Smooth muscle cell (in vitro differentiated cells): ENCODE results near the gene AP3D1. TPM values are rescaled to one million over a fixed set of nuclear protein-coding genes. Genes with fewer than 3 reads are reported as not detected.

Experiments used
- DNase-seq: peaks from one replicate; lab custom pipeline; 2025; ENCODE audit not compliant: unreplicated experiment; lab: John Stamatoyannopoulos, UW
- H2AFZ ChIP-seq: fragments of 200-600 bp; sonication (generic); 2 replicates; pipeline ENCODE4 v1.6.0; 2016; ENCODE audit warnings: antibody characterized with exemption, low read depth, mild to moderate bottlenecking
- H3F3A ChIP-seq: fragments of 200-600 bp; sonication (generic); 2 replicates; pipeline ENCODE4 v1.6.0; 2017; ENCODE audit warnings: antibody characterized with exemption, low read depth
- H3K27ac ChIP-seq: fragments of 200-600 bp; sonication (generic); 2 replicates; pipeline ENCODE4 v1.5.1; 2016; ENCODE audit warnings: low read depth, mild to moderate bottlenecking
- H3K27me3 ChIP-seq: fragments of 200-600 bp; sonication (generic); 2 replicates; pipeline ENCODE4 v1.6.1; 2016; ENCODE audit warnings: low read depth, mild to moderate bottlenecking
- H3K36me3 ChIP-seq: fragments of 200-600 bp; sonication (generic); 2 replicates; pipeline ENCODE4 v1.5.1; 2016; ENCODE audit warnings: low read depth
- H3K4me1 ChIP-seq: fragments of 200-600 bp; sonication (generic); 2 replicates; pipeline ENCODE4 v1.5.1; 2016; ENCODE audit warnings: low read depth
- H3K4me2 ChIP-seq: fragments of 200-600 bp; sonication (generic); 2 replicates; pipeline ENCODE4 v1.6.0; 2016; ENCODE audit warnings: mild to moderate bottlenecking
- H3K4me3 ChIP-seq: fragments of 200-600 bp; sonication (generic); 2 replicates; pipeline ENCODE4 v1.5.1; 2016; ENCODE audit warnings: mild to moderate bottlenecking
- H3K79me2 ChIP-seq: fragments of 200-600 bp; sonication (generic); 2 replicates; pipeline ENCODE4 v1.6.0; 2016; ENCODE audit warnings: low read depth, mild to moderate bottlenecking
- H3K9ac ChIP-seq: fragments of 200-600 bp; sonication (generic); 2 replicates; pipeline ENCODE4 v1.6.0; 2016; ENCODE audit warnings: low read depth
- H3K9me3 ChIP-seq: fragments of 200-600 bp; sonication (generic); replicated peaks from 2 replicates; pipeline ENCODE4 v1.5.1; 2016; ENCODE audit warnings: low read depth
- H4K20me1 ChIP-seq: fragments of 200-600 bp; sonication (generic); 2 replicates; pipeline ENCODE4 v1.6.0; 2016; ENCODE audit warnings: low read depth
- WGBS: methylation state at CpG from one replicate; pipeline ENCODE4 v1.1.7; 2016; ENCODE audit warnings: low lambda C conversion rate; 5-methylcytosine and 5-hydroxymethylcytosine counted together
- polyA plus RNA-seq: library from polyadenylated mRNA; unstranded; fragments of >200 nt; fragmentation: Nextera tagmentation; extraction: Ambion mirVana; gene quantifications from 2 replicates; pipeline ENCODE4 v1.2.1, GENCODE V29; 2016
- total RNA-seq: library from RNA; depleted of rRNA; stranded (reverse); fragments of >200 nt; gene quantifications from 2 replicates; pipeline ENCODE4 v1.2.3, GENCODE V29; 2014
- TF ChIP-seq, protein P1 (sequence below): fragments of 200-600 bp; sonication (generic); IDR thresholded peaks from 2 replicates; pipeline ENCODE4 v1.5.1; 2017; ENCODE audit warnings: borderline replicate concordance, mild to moderate bottlenecking, antibody characterized with exemption; ENCODE audit not compliant: insufficient read depth, poor library complexity, severe bottlenecking

The AP3D1 gene
- total and polyA plus RNA-seq, 2 experiments from 2014 or later = 66.2 to 81.0 TPM

DNA sequence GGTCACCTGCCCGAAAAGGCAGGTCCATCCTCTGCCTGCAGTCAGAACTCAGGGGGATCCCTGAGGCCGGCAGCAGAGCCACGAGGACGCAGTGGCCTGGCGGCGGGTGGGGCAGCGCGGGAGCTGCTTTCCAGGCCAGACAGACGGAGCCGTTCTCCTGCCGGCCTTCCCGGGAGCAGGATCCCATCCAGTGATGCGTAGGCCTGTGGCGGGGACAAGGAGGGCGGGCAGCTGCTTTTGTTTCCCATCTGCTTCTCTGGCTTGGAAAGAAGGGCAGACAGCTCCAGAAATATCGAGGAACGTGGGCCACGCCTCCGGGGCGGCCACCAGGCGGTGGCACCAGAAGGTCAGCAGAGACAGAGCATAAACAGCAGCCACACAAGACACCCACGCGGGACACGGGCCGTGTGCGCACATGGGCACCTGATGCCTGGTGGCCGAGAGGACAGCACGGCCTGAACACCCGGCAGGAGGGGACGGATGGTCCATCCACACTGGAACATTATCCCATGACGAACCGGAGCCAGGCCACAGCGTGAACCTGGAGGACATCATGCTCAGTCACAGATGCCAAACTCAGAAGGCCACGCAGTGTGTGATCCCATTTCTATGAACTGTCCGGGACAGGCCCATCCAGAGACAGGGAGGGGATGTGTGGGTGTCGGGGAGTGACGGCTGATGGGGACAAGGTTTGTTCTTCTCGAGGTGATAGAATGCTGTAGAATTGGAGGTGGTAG lies 86.4 kb downstream of the AP3D1 start:
- Histone ChIP-seq H3K27ac (no peak overlapping the region), H3K27me3 (no peaks in the 10 kb centered on the region), H3K4me2 (no peak overlapping the region), H3F3A (peaks cover 6% of the 10 kb centered on the region), H3K4me3 (no peak overlapping the region), H3K79me2 (no peaks in the 10 kb centered on the region), H2AFZ (no peak overlapping the region), H3K4me1 (peaks cover 10% of the 10 kb centered on the region), H4K20me1 (no peaks in the 10 kb centered on the region), H3K9ac (no peak overlapping the region), H3K36me3 (no peaks in the 10 kb centered on the region), H3K9me3 (no peaks in the 10 kb centered on the region)
- DNase-seq = no peak
- TF ChIP-seq, protein P1, sequence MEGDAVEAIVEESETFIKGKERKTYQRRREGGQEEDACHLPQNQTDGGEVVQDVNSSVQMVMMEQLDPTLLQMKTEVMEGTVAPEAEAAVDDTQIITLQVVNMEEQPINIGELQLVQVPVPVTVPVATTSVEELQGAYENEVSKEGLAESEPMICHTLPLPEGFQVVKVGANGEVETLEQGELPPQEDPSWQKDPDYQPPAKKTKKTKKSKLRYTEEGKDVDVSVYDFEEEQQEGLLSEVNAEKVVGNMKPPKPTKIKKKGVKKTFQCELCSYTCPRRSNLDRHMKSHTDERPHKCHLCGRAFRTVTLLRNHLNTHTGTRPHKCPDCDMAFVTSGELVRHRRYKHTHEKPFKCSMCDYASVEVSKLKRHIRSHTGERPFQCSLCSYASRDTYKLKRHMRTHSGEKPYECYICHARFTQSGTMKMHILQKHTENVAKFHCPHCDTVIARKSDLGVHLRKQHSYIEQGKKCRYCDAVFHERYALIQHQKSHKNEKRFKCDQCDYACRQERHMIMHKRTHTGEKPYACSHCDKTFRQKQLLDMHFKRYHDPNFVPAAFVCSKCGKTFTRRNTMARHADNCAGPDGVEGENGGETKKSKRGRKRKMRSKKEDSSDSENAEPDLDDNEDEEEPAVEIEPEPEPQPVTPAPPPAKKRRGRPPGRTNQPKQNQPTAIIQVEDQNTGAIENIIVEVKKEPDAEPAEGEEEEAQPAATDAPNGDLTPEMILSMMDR = no peak
- 93% methylated on average over 38 of the region's 38 CpGs for WGBS

DNA sequence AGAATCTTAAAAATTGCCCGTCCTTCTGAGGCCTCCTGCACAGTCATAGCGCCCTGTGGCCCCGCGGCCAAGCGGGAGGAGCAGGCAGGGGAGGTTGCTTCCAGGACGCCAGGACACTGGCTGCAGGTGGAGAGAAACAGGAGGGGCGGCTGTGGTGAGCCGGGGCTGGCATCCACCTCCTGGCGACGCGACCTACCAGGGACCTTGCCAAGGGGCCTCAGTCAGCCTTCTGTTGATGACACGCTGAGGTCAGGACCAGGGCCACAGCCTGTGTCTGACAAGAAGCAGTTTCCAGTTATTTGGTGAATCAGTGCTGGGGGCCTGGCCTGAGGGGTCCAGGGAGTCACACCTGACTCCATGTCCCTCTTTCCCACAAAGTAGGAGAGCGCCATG lies 87.0 kb downstream of the AP3D1 start:
- peaks cover 14% of the 10 kb centered on the region for H3K4me1 ChIP-seq
- WGBS = 95% methylated on average over 13 of the region's 13 CpGs
- H3K27me3 ChIP-seq = no peaks in the 10 kb centered on the region
- no peak overlapping the region for H2AFZ ChIP-seq
- H3K36me3 ChIP-seq = no peaks in the 10 kb centered on the region
- H4K20me1 ChIP-seq = no peaks in the 10 kb centered on the region
- TF ChIP-seq, protein P1 = no peak
- H3K27ac ChIP-seq = no peak overlapping the region
- no peak overlapping the region for H3K4me3 ChIP-seq
- no peak for DNase-seq
- H3K9me3 ChIP-seq = no peaks in the 10 kb centered on the region
- no peaks in the 10 kb centered on the region for H3K79me2 ChIP-seq
- H3K9ac ChIP-seq = no peak overlapping the region
- H3F3A ChIP-seq = peaks cover 8% of the 10 kb centered on the region
- H3K4me2 ChIP-seq = no peak overlapping the region

DNA sequence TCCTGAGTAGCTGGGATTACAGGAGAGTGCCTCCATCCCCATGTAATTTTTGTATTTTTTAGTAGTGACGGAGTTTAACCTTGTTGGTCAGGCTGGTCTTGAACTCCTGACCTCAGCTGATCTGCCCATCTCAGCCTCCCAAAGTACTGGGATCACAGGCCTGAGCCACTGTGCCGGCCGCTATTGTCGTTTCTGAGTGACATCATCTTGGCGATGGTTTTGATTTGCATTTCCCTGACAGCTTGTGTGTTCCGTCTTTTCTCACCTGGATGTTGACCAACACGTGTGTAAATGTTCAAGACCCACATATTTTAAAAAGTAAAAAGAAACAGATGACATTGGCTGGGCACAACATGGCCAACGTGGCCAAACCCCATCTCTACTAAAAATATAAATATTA lies 87.5 kb downstream of the AP3D1 start:
- H3K27ac ChIP-seq = no peak overlapping the region

More for the DNA sequence above, 87.5 kb downstream of the AP3D1 start:
- DNase-seq = no peak
- peaks cover 8% of the 10 kb centered on the region for H3F3A ChIP-seq
- H3K4me1 ChIP-seq = peaks cover 18% of the 10 kb centered on the region
- no peak overlapping the region for H3K4me2 ChIP-seq
- H2AFZ ChIP-seq = no peak overlapping the region
- H3K9me3 ChIP-seq = no peaks in the 10 kb centered on the region
- H3K36me3 ChIP-seq = no peaks in the 10 kb centered on the region
- no peaks in the 10 kb centered on the region for H4K20me1 ChIP-seq
- no peak overlapping the region for H3K4me3 ChIP-seq
- H3K27me3 ChIP-seq = no peaks in the 10 kb centered on the region
- WGBS = 94% methylated on average over 8 of the region's 8 CpGs
- H3K79me2 ChIP-seq = no peaks in the 10 kb centered on the region
- TF ChIP-seq, protein P1 = no peak
- H3K9ac ChIP-seq = no peak overlapping the region
